Stomach (tissue), 19 donors: ENCODE data around the gene HIVEP1. TPM values are rescaled to one million over a fixed set of nuclear protein-coding genes. Genes with fewer than 3 reads are reported as not detected.

Experiments used
- DNase-seq, 2 donors: peaks; one replicate each; pipeline versions ENCODE4 v3.0.0 to v3.0.0-alpha.2; 2013 to 2019
- H3K27ac ChIP-seq, 5 donors: fragments of 200-600 bp in 4 of 5; sonication (generic) in 4 of 5; one replicate each; pipeline ENCODE4 v1.5.1; 2013 to 2019; ENCODE audit warnings: mild to moderate bottlenecking in 1 of 5, moderate library complexity in 1 of 5
- H3K27me3 ChIP-seq, 3 donors: fragments of 200-600 bp; sonication (generic); one replicate each; pipeline ENCODE4 v1.5.1; 2017 to 2019; ENCODE audit warnings: mixed run types in 1 of 3
- H3K36me3 ChIP-seq, 4 donors: fragments of 200-600 bp; sonication (generic); 1 replicate in 3 of 4; 2 replicates in 1 of 4; pipeline ENCODE4 v1.5.1; 2016 to 2019
- H3K4me1 ChIP-seq, 4 donors: fragments of 200-600 bp; sonication (generic); one replicate each; pipeline ENCODE4 v1.5.1; 2016 to 2019
- H3K4me3 ChIP-seq, 4 donors: fragments of 200-600 bp; sonication (generic) in 3 of 4; one replicate each; pipeline ENCODE4 v1.5.1; 2016 to 2019; ENCODE audit warnings: mild to moderate bottlenecking in 1 of 4
- H3K9me3 ChIP-seq, 4 donors: fragments of 200-600 bp; sonication (generic); one replicate each; pipeline ENCODE4 v1.5.1; 2016 to 2019
- EP300 ChIP-seq: sonication (generic); formaldehyde crosslinking; IDR thresholded peaks from one replicate; pipeline ENCODE4 v1.6.1; 2017; ENCODE audit warnings: antibody characterized with exemption
- POLR2A ChIP-seq, 4 donors: fragments of 450-650 bp; IDR thresholded peaks; one replicate each; pipeline ENCODE4 v1.6.1; 2016; ENCODE audit warnings: antibody characterized with exemption in 4 of 4, control low read depth in 2 of 4, mild to moderate bottlenecking in 1 of 4, moderate library complexity in 1 of 4
- POLR2AphosphoS5 ChIP-seq, 3 donors: sonication (generic); formaldehyde crosslinking; IDR thresholded peaks; one replicate each; pipeline ENCODE4 v1.6.1; 2016; ENCODE audit warnings: antibody characterized with exemption in 3 of 3
- WGBS, 5 donors: extraction: QIAGEN DNeasy Blood & Tissue Kit in 3 of 5; methylation state at CpG; one replicate each; pipeline versions ENCODE4 v1.1.5 to v1.1.7; 2013 to 2018; 5-methylcytosine and 5-hydroxymethylcytosine counted together
- intact Hi-C: fragments of 100-400 bp; cut with DNase I; formaldehyde crosslinking; loops from one replicate; pipeline ENCODE4 v1.15.1; 2023; ENCODE audit warnings: low total_unique reads
- long read RNA-seq, 10 donors: transcript quantifications; one replicate each; lab custom pipeline, GENCODE V29; 2026
- polyA plus RNA-seq, 3 donors: library from polyadenylated mRNA; stranded (reverse); fragments of 200-250 nt; gene quantifications; one replicate each; pipeline ENCODE4 v1.2.3, GENCODE V29; 2013
- total RNA-seq, 5 donors: library from RNA; depleted of rRNA; stranded (reverse); fragments of >200 nt; gene quantifications; one replicate each; pipeline versions ENCODE4 v1.1.0 to v1.2.3, GENCODE V29; 2014 to 2016
- TF ChIP-seq, protein P1 (sequence below), 7 experiments: fragments of 450-650 bp in 4 of 7; fragments of 200-600 bp in 3 of 7; sonication (generic) in 3 of 7; IDR thresholded peaks; one replicate each; pipeline ENCODE4 v1.5.1; 2016 to 2019; ENCODE audit warnings: antibody characterized with exemption in 7 of 7, control low read depth in 2 of 7, mild to moderate bottlenecking in 1 of 7
- donor health status: healthy with polysubstance abuse.
- donor health status: Bipolar disorder and iron deficiency.
- donor health status: healthy.

Gene HIVEP1
- total RNA-seq (10 to 100 TPM; 12.9 to 19.6 (median 16.5) TPM), polyA plus RNA-seq (1 to 10 TPM; 2.0 to 3.7 (median 3.5) TPM)
- long read RNA-seq, donor 1, partial matches to known transcripts = 0 of 1 reads
- long read RNA-seq, donor 1, other reads (novel, unspliced or antisense) = 0 of 1 reads
- long read RNA-seq, donor 2, partial matches to known transcripts = 0 of 2 reads
- long read RNA-seq, donor 2, other reads (novel, unspliced or antisense) = 0 of 2 reads
- long read RNA-seq, donor 3 = 0 reads
- long read RNA-seq, donor 4 = 0 reads
- long read RNA-seq, donor 5, partial matches to known transcripts = 0 of 1 reads
- long read RNA-seq, donor 5, other reads (novel, unspliced or antisense) = 0 of 1 reads
- long read RNA-seq, donor 6 = 0 reads
- long read RNA-seq, donor 7 = 0 reads
- long read RNA-seq, donor 8 = 0 reads
- long read RNA-seq, donor 9 = 0 reads
- long read RNA-seq, donor 10 = 0 reads

DNA sequence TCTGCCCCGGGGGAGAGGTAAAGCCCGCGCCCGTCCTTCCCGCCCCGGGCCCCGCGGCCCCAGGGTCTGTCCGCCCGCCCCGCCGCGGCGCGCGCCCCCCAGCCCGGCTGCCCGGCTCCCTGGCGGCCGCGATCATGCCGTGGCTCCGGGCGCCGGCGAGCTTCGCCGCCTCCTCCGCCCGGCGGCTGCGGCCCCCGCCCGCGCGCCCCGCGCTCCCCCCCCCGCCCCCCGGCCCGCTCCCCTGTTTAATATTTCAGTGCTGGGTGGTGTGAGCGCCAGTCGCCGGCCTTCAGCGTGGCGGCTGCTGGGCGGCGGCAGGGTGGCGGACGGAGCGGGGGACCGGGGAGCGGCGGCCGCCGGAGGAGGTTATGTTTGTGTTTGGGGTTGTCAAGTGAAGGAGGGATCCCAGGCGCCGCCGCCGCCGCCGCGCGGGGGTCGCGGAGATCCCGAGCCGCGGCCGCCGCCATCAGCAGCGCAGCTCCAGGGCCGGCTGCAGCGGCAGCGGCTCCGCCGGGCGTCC, at the start of gene HIVEP1:
TSS of gene HIVEP1 (plus strand) at position 275 of the 520 bp plus-strand sequence. CDS start 3,317 bp downstream, outside the sequence.
- intact Hi-C loops = no loop called here
- Histone ChIP-seq H3K27ac (peak within 1 kb of the TSS; percentile 97 to 100 (median 99)), H3K9me3 (no peaks in the 10 kb centered on the region), H3K36me3 (peaks cover under 1 to 14% (median 6%) of the 10 kb centered on the region in 4 donors), H3K4me1 (peaks cover 16 to 43% (median 30%) of the 10 kb centered on the region in 4 donors), H3K27me3 (no peaks in the 10 kb centered on the region), H3K4me3 (peak within 1 kb of the TSS; percentile 59 to 89 (median 82))
- peak; percentile 31 to 79 for DNase-seq
- 0 to 2% (median 1%) methylated on average over 19 to 78 of the region's 78 CpGs for WGBS, 5 donors
- TF ChIP-seq POLR2A (IDR thresholded peaks at IDR 0.05) (no peak), POLR2AphosphoS5 (IDR thresholded peaks at IDR 0.05) (peak in 1 of 3 donors; percentile 8)

DNA sequence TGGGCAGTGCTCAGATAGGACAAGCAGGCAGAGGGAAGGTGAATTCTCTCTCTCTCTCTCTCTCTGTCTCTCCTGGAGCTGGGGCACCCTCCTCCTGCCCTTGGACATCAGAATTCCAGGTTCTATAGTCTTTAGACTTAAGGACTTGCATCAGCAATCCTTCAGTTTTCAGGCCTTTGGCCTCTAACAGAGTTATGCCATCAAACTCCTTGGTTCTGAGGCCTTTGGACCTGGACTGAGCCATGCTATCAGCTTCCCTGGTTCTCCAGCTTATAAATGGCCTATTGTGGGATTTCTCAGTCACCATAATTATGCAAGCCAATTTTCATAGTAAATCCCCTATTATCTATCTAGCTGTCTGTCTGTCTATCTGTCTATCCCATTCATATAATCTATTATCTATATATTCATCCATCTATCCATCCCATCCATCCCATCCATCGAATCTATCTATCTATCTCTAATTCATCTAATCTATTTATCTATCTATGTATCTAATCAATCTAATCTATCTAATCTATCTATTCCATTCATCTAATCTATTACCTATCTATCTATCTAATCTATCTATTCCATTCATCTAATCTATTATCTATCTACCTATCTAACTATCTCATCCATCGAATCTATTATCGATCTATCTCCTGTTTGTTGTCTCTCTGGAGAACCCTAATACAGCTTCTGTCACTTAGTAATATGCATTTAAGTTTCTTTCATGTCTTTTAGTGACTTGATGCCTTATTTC, 48.2 kb upstream of the HIVEP1 start:
- WGBS, 5 donors = 90 to 95% (median 91%) methylated on average over 3 of the region's 3 CpGs
- peaks cover 0 to 9% (median 4%) of the 10 kb centered on the region in 4 donors for H3K4me1 ChIP-seq
- H3K4me3 ChIP-seq = no peak overlapping the region
- no peak overlapping the region for H3K27ac ChIP-seq
- H3K9me3 ChIP-seq = no peaks in the 10 kb centered on the region
- TF ChIP-seq, protein P1, sequence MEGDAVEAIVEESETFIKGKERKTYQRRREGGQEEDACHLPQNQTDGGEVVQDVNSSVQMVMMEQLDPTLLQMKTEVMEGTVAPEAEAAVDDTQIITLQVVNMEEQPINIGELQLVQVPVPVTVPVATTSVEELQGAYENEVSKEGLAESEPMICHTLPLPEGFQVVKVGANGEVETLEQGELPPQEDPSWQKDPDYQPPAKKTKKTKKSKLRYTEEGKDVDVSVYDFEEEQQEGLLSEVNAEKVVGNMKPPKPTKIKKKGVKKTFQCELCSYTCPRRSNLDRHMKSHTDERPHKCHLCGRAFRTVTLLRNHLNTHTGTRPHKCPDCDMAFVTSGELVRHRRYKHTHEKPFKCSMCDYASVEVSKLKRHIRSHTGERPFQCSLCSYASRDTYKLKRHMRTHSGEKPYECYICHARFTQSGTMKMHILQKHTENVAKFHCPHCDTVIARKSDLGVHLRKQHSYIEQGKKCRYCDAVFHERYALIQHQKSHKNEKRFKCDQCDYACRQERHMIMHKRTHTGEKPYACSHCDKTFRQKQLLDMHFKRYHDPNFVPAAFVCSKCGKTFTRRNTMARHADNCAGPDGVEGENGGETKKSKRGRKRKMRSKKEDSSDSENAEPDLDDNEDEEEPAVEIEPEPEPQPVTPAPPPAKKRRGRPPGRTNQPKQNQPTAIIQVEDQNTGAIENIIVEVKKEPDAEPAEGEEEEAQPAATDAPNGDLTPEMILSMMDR (IDR thresholded peaks at IDR 0.05) = no peak
- TF ChIP-seq POLR2AphosphoS5 (IDR thresholded peaks at IDR 0.05) (no peak), EP300 (no peak), POLR2A (IDR thresholded peaks at IDR 0.05) (no peak)
- intact Hi-C loops = no loop called here
- H3K27me3 ChIP-seq = no peaks in the 10 kb centered on the region
- no peak for DNase-seq
- H3K36me3 ChIP-seq = no peaks in the 10 kb centered on the region

DNA sequence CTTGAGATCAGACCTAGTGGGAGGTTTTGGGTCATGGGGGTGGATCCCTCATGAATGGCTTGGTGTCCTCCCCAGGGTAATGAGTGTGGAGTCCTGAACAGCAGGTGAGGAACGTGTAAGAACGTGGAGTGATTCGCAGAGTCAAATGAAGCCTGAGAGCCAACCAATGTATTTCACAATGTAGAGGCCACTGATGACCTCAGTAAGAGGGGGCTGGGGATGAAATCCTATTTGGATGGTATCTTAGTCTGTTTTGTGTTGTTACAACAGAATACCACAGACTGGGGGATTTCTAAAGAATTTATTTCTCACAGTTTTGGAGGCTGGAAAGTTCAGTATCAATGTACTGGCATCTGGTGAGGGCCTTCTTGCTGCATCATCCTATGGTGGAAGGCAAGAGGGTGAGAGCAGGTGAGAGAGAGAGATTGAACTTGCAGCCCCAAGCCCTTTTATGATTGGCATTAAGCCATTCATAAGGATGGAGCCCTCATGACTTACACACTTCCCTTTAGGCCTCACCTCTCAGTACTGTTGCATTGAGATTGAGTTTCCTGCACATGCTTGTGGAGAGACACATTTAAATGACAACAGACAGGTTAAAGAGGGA, 47.3 kb upstream of the HIVEP1 start:
- Histone ChIP-seq H3K4me3 (no peak overlapping the region), H3K4me1 (peaks cover 0 to 15% (median 6%) of the 10 kb centered on the region in 4 donors), H3K27ac (no peak overlapping the region), H3K27me3 (no peaks in the 10 kb centered on the region), H3K9me3 (no peaks in the 10 kb centered on the region), H3K36me3 (no peaks in the 10 kb centered on the region)
- intact Hi-C loops = no loop called here
- WGBS, 5 donors = 93 to 98% (median 94%) methylated on average over 3 of the region's 3 CpGs
- TF ChIP-seq POLR2A (IDR thresholded peaks at IDR 0.05) = no peak
- DNase-seq = no peak

DNA sequence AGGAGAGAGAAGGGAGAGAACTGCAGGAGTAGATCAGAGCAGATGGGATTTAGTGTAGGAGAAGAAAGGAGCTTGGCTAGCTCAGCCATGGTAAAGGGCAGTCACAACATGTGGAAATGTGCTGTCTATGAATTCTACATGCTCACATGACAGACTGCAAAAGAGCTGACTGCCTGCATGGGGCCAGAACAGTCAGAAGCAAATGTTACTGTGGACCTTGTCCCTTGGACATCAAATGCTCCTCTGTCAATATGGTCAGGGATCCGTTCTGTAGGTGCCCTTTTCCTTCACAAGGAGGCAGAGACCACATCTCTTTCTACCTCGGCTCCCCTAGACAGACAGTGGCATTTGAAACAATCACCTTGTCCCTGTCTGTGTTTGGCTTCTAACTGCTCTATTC, 46.6 kb upstream of the HIVEP1 start:
- WGBS, 5 donors = 73 to 86% (median 75%) methylated on average over 2 of the region's 2 CpGs
- Histone ChIP-seq H3K27ac (no peak overlapping the region), H3K27me3 (no peaks in the 10 kb centered on the region), H3K36me3 (no peaks in the 10 kb centered on the region), H3K9me3 (no peaks in the 10 kb centered on the region), H3K4me3 (no peak overlapping the region), H3K4me1 (peaks cover 0 to 15% (median 6%) of the 10 kb centered on the region in 4 donors)
- intact Hi-C loops = no loop called here
- DNase-seq = no peak
- TF ChIP-seq EP300 = no peak
- TF ChIP-seq, protein P1 (IDR thresholded peaks at IDR 0.05) = no peak
- TF ChIP-seq POLR2A (IDR thresholded peaks at IDR 0.05) = no peak
- TF ChIP-seq POLR2AphosphoS5 (IDR thresholded peaks at IDR 0.05) = no peak

DNA sequence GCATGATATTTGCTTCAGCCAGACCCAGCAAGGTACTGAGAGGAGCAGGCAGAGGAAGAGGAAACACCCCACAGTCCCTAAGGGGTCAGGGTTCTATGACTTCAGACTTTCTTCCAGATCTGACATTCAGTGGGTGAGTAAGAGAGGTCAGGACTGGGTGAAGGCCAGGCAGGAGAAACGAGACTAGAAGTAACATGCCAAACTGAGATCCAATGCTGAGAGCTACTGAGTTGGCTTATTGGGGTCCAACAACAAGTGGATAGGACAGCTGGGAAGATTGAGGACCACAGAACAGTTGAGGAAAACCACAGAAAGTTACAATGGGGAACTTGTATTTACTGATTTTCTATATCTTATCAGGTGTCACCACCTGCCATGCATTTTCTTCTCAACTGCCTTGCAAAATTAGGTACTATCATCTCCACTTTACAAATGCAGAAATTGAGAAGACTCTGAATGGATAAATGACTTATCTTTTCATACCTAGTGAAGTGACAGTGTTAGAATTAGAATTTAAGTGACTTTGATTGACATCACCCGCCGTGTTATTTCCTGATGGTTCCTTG, 43.8 kb upstream of the HIVEP1 start:
- no peak overlapping the region for H3K27ac ChIP-seq

More for the DNA sequence above, 43.8 kb upstream of the HIVEP1 start:
- Histone ChIP-seq H3K4me1 (peaks cover 0 to 15% (median 6%) of the 10 kb centered on the region in 4 donors), H3K27me3 (no peaks in the 10 kb centered on the region), H3K9me3 (no peaks in the 10 kb centered on the region), H3K4me3 (no peak overlapping the region), H3K36me3 (no peaks in the 10 kb centered on the region)
- TF ChIP-seq, protein P1 (IDR thresholded peaks at IDR 0.05) = no peak
- TF ChIP-seq POLR2AphosphoS5 (IDR thresholded peaks at IDR 0.05) (no peak), EP300 (no peak), POLR2A (IDR thresholded peaks at IDR 0.05) (no peak)
- intact Hi-C loops = no loop called here
- WGBS, 5 donors = 82 to 93% (median 83%) methylated on average over 3 of the region's 3 CpGs
- DNase-seq = no peak
